Measurements from ENCODE around the gene ELFN1.

Gene ELFN1

GRCh38 chr7:1663857-1664651 lies 6.0 kb upstream of the ELFN1 start:
- no peak for DNase-seq (ENCODE audit: low read depth)

- DNase-seq (ENCODE audit: low read depth) = peak; percentile 33
These were observed 5.1 kb upstream of the ELFN1 start for GRCh38 chr7:1664711-1665548.

GRCh38 chr7:1665549-1666316 lies 4.3 kb upstream of the ELFN1 start:
- no peak for DNase-seq (ENCODE audit: low read depth)

GRCh38 chr7:1666317-1666822 lies 3.7 kb upstream of the ELFN1 start:
- no peak for DNase-seq (ENCODE audit: low read depth)

GRCh38 chr7:1666823-1667565 lies 3.1 kb upstream of the ELFN1 start:
- no peak for DNase-seq (ENCODE audit: low read depth)

GRCh38 chr7:1667566-1668395 lies 2.3 kb upstream of the ELFN1 start:
- no peak for DNase-seq (ENCODE audit: low read depth)

- DNase-seq (ENCODE audit: low read depth) = no peak
These were observed 1.5 kb upstream of the ELFN1 start for GRCh38 chr7:1668396-1669063.

- DNase-seq (ENCODE audit: low read depth) = no peak
These were observed 769 bp upstream of the ELFN1 start for GRCh38 chr7:1669064-1669951.

- DNase-seq (ENCODE audit: low read depth) = no peak
These were observed 967 bp downstream of the ELFN1 start for GRCh38 chr7:1670894-1671593.

- no peak for DNase-seq (ENCODE audit: low read depth)
These were observed 1.7 kb downstream of the ELFN1 start for GRCh38 chr7:1671594-1672451.

GRCh38 chr7:1672851-1673486 lies 2.9 kb downstream of the ELFN1 start:
- DNase-seq (ENCODE audit: low read depth) = no peak

GRCh38 chr7:1673581-1674118 lies 3.6 kb downstream of the ELFN1 start:
- no peak for DNase-seq (ENCODE audit: low read depth)

- no peak for DNase-seq (ENCODE audit: low read depth)
These were observed 4.3 kb downstream of the ELFN1 start for GRCh38 chr7:1674161-1675035.

- no peak for DNase-seq (ENCODE audit: low read depth)
These were observed 5.1 kb downstream of the ELFN1 start for GRCh38 chr7:1675036-1675671.
